Left colon (tissue), 2 donors: Measurements from ENCODE around the gene TANC1. TPM values are rescaled to one million over a fixed set of nuclear protein-coding genes. Genes with fewer than 3 reads are reported as not detected.
A peak's percentile ranks its signal among the peaks of the same experiment; 100 is the strongest.

Experiments used
- ATAC-seq: fragments of 200-7000 bp; cut with Tn5 transposase; one replicate; pipeline ENCODE4 v1.9.1; 2020; ENCODE audit warnings: mild to moderate bottlenecking, moderate library complexity
- DNase-seq, 2 donors: peaks; one replicate each; pipeline ENCODE4 v3.0.0-alpha.2; 2020
- intact Hi-C, 2 donors: fragments of 100-400 bp; cut with DNase I in 1 of 2; cut with micrococcal nuclease in 1 of 2; formaldehyde crosslinking; loops; one replicate each; pipeline versions ENCODE4 v1.11.2 to v1.14.0; 2022; cut with DNase I, micrococcal nuclease
- total RNA-seq, 2 donors: library from RNA; stranded (reverse); fragmentation: NEBNext Ultra II Directional; extraction: Animal tissue kit (Norgen Biotek cat#: 25700); gene quantifications; one replicate each; pipeline ENCODE4 v1.2.1, GENCODE V29; 2021
- donor health status: DM: no; HTN: no; CAD: no.
- donor health status: DM: yes; HTN: yes; CAD: no.

TANC1 gene
- total RNA-seq, 2 donors from 2014 or later = 30.5 to 37.4 TPM

DNA sequence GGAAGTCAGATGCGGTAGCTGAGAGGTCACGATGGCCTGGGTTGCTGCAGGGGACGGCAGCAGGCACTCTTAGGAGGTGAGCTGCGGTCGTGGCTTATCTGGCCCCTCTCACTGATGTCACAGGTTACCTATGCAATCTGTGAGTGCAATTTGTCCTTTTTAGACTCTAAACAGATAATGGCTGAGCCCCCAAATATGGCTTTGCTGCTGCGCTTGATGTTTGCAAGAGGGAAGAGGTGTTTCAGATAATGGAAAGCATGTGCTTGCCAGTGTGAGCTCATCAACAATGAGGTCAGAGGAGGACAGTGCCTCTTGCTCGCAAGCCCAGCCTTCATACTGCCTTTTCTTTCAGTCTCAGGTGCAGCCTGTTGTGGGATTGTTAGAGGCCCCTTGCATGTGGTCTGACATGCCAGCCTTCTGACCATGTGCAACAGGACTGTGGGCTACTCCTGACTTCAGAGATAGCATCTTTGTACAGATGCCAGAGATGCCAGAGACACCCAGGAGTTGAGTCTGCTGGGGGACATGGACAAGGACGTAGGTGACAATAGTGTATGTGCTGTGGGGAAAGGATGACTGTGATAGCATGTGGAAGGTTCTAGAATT is 151.3 kb downstream of the TANC1 start:
- intact Hi-C loops = loop anchor here in 1 of 2 donors (5.0 kb wide), 1 partner anchor 217 kb away; no protein-coding TSS in a partner anchor
- DNase-seq (no peak), ATAC-seq (no peak)

DNA sequence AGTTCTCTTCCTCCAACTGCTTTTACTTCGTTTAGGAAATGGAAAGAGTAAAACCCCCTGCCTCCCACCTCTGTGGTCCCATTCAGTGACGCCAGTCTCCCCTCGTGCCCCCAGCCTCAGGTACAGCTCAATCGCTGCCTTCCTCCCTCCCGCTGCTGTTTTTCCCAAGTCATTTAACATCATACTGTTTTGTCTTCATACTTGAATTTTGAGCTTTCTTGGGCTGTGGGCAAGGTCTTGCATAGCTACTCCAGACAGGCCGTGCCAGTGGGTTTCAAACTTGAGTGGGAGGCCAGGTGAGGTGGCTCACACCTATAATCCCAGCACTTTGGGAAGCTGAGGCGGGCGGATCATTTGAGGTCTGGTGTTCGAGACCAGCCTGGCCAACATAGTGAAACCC is 155.3 kb downstream of the TANC1 start:
- DNase-seq (no peak), ATAC-seq (no peak)
- intact Hi-C loops = no loop called here

DNA sequence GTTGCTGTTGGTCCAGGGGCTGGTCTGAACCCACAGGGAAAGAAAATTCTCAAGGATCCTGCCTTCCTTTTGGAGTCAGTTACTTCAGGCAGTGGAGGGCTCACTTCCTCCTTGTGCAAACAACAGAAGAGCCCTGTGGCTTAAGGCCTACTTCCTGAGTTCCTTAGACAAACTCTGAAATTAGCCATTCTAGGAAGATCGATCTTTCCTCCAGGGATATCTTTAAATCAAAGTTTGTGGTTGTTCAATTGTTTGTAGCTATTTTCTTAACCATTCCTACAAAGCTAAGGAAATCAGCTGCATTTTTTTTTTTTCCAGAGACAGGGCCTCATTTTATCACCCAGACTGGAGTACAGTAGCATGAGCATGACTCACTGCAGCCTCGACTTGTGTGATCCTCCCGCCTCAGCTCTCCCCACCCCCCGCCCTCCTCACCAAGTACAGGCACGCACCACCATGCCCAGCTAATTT is 156.0 kb downstream of the TANC1 start:
- ATAC-seq (peak; percentile 71), DNase-seq (peak; percentile 48 to 77)
- intact Hi-C loops = no loop called here

DNA sequence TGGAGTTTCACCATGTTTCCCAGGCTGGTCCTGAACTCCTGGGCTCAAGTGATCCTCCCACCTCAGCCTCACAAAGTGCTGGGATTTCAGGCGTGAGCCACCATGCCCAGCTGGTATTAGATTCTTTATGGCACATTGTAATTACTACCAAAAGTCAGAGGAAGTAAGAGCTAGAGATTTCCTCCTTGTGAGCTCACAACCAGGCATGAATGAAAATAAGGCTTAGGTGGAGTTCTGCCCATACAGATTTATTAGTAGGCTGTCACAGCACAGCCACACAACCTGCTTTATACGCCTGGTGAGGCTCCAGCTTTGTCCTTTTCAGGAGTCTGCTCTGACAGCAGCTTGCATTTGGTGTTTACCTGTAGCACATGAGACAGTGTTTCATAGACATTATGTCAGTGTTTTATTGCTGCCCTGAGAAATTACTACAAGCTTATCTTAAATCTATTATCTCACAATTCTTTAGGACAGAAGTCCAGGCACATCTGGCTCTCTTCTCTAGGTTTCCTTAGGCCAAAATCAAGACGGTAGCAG is 156.6 kb downstream of the TANC1 start:
- DNase-seq = peak; percentile 34 to 53
- peak; percentile 90 for ATAC-seq
- intact Hi-C loops = no loop called here

DNA sequence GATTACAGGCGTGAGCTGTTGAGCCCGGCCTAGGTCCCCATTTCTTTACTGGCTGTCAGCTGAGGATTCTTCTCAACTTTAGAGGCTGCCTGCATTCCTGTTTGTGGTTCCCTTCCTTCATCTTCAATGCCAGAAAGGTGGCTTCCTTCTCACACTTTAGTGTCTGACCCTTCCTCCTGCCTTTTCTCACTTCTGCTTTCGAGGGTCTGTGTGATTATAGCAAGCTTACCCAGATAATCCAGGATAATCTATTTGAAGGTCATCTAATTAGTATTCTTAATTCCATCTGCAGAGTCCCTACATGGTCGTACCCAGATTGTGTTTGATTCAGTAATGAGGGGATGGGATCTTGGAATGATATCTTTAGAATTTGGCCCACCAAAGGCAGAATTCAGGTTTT is 157.4 kb downstream of the TANC1 start:
- DNase-seq (no peak), ATAC-seq (no peak)
- intact Hi-C loops = no loop called here

DNA sequence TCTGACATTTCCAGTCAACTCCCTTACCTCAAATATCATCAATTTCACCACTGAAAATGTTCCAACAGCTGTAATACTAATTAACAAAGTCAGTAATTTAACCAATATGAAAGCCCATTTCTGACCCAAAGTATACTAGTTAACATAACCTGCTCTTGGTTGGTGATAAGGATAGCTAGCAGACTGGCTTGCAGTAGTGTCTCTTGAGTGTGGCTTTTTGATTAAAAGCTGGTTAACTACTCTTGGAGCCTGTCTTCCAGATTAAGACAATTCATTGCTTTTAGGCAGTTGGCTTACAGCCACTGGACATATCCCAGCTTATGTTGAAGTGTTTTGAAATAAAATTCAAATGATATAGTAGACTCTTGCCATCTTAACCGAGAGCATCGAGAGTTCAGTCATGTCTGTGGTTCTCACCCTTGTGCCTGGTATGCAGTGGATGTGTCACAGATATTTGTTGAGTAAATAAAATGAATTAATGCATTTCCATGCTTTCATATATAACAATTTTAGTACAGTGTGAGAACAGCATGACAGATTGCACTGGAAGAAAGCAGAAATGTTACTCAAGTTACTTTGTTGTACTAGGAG is 158.1 kb downstream of the TANC1 start:
- ATAC-seq (no peak), DNase-seq (no peak)
- intact Hi-C loops = no loop called here

DNA sequence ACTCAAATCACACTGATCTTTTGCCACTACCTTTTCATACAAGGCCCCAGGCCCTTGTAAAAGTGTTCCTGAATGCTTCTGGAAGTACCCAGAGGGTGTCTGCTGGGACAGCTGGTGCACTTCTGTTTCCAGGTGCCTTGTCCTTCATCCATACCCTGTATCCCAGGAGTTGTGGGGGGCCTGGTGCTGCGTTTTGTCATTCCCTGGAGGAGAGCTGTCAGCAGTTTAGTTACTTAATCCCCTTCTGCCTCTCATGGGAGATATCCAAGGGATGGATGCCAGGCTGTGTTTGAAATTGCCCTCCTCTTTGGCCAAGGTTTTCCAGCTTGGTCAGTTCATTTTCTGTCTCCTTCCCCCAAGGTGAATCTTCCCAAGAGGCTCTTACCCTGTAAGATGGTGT is 159.8 kb downstream of the TANC1 start:
- intact Hi-C loops = no loop called here
- DNase-seq (no peak), ATAC-seq (no peak)

DNA sequence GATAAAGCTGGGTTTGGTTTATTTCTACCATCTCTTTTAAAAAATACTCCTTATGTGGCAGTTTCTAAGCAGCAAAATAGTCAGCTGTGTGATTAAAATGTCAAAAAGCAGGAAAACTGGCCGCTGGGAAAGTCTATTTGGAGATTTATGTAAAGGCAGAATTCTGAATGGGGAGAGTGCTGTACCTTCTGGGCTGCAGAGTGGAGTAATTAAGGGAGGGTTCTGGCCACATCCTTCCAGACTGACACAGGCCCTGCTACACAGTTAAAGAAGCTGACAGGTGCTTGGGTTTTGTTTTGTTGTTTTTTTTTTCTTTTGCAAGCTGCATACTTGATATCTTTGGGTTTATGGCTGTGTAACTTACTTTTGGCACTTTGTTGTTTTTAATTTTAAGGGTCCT is 160.8 kb downstream of the TANC1 start:
- ATAC-seq (no peak), DNase-seq (no peak)
- intact Hi-C loops = no loop called here

DNA sequence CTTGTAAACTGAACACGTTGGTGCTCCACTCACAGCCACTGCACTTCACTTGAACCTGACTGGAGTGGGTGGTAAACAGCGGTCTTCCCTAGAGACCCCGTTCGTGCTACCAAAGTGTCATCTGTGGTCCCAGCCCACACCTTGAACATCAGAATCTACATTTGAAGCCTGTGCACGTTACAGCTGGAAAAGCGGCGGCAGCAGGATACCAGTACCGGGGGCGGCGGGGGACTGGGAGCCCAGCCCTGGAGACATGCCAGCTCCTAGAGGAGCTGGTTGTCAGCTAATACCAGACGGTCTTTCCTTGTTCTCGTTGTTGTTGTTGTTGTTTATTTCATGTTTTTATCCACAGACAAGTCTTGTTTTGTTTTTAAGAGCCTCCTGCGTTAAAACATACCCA is 161.4 kb downstream of the TANC1 start:
- DNase-seq (no peak), ATAC-seq (no peak)
- intact Hi-C loops = no loop called here

DNA sequence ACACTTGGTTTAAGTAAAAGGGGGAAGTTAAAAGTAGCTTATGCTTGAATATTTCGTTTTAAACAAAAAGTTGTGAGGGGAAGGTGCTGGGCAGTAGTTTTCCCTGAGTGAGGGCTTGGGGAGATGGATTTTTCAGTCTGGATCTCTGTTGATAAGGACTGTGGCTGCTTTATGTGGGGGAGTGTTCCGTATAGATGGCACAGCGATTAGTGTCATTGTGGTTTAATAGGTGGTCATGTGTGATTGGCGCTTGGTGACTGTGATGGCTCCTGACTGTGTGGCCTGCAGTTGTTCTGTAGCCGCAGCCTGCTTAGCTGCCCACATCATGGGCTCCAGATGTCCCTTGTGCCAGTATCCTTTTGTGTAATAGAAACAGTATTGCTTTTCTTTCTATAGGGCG is 161.9 kb downstream of the TANC1 start:
- ATAC-seq (no peak), DNase-seq (no peak)
- intact Hi-C loops = no loop called here

DNA sequence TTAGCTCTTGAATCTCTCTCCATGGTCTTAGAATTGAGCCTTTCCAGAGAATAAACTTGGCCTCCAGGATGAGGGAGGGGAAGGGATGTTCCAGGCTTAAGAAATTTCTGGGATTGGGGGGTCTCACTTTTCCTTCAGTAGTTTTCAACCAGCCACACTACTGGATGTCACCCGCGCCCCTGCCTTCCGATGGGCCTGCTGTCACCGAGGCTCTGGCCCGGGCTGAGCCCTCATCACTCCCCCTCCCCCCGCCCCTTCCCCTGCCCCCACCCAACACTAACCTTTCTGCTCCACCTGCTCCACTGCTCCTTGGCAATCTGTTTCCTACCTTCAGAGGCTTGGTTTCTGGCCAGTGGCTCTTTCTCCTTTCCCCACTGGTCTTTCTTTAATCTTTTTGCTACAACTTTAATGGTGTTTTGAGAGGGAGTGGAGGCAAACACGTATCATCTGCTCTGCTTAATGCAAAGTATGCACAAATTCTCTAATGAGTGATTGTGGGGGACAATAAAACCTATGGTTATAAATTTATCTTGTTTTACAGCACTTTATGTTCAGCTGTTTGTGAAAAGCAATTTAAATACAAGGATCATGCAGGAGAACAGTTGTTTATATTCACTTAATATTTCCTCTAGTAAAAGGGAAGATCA is 162.9 kb downstream of the TANC1 start:
- intact Hi-C loops = no loop called here
- ATAC-seq (peak; percentile 16), DNase-seq (no peak)

DNA sequence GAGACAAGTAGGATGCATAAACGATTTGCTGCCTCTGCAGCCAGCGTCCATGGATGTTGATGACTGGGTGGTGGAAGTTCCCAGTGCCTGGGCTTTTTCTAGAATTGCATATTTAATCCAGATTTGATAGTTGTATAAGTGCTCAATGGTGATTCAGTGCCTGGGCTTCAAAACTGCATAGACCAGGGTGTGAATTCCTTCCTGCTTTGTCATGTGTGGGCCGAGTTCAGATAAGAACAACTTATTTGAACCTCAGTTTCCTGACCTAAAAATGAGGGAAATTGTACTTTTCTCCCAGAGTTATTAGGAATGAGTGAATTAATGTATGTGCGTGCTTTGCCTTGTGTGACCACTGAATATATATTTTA is 163.5 kb downstream of the TANC1 start:
- ATAC-seq (peak; percentile 34), DNase-seq (no peak)
- intact Hi-C loops = no loop called here

DNA sequence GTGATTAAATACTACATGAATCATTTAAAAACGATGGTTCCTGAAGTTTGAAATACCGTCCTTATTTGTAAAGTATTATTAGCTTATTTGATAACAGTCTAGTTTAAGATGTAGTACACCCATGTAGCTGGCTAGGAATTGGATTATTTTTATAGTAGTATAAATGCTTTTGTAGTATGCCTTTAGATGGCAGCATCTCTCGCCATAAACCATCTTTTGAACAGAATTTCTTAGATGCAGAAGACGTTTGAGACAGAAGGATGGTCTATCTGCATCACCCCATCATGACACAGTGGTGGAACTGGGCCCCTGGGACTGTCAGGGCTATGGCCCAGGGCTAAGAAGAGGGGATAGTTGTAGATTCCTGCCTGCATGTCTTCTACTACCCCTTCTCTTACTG is 165.4 kb downstream of the TANC1 start:
- intact Hi-C loops = no loop called here
- no peak for DNase-seq
- ATAC-seq = no peak

DNA sequence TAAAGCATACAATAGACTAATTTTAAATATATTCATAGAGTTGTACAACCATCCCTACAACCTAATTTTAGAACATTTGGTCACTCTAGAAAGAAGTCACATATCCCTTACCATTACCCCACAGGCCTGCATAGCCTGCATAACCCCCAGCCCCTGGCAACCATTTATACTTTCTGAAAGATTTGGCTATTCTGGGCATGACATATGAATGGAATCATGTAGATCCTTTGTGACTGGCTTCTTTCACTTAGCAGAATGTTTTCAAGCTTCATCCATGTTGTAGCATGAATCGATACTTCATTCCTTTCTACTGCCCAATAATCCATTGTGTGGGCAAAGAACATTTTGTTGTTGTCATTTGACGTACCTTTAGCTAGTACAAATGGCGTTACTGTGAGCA is 166.5 kb downstream of the TANC1 start:
- ATAC-seq (no peak), DNase-seq (no peak)
- intact Hi-C loops = no loop called here

DNA sequence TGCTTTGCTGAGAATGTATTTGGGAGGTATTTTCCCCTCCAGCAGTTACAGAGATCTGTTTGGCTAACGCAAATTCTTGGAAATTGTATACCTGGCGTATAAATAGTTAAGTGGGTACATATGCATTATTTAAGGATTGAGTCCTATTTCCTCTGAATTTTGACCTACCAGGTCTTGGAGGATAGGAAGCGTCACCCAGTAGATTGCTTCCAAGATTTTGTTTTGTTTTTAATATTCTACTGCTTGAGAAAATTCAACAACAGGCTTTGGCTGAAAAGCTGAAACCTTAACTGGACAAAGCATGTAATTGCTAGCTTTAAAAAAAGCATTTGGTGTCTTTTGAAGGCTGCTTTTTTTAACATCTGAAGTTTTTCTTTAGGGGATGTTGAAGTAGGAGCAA is 168.0 kb downstream of the TANC1 start:
- intact Hi-C loops = no loop called here

DNA sequence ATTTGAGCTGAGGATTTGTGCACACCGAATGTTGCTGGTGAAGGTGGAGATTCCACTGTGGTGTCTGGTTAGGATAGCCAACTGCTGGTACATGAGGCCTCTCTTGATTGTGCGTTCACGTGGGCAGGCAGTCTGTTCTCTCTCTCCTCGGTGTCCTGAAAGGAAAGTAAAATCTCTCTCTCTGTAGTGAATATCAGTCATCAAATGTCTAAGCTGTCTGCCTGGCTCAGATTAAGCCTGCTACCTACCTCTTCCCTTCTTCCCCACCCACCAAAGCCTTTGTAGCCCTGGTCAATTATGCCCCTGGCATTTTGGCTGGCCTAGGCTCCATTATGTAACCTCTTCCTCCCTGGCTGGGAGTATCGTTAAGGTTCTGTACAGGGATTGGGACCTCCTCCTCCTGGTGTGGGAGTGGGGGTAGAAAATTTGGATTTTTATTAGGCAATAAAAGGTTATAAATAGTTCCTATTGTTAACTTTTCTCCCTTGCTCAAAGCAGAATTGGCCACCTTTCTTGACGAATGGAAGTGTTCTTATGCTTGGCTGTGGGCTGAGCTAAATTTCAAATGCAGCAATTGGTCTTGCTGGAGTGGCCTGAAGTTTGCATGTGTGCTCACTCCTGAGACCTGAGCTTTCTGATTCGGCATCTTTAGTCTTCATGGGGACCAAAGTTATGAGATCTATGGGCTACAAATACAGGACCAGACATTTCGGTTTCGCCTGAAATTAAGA is 169.2 kb downstream of the TANC1 start:
- intact Hi-C loops = no loop called here
- DNase-seq (no peak), ATAC-seq (peak; percentile 20)

More for the DNA sequence above, 168.0 kb downstream of the TANC1 start:
- no peak for DNase-seq
- no peak for ATAC-seq

DNA sequence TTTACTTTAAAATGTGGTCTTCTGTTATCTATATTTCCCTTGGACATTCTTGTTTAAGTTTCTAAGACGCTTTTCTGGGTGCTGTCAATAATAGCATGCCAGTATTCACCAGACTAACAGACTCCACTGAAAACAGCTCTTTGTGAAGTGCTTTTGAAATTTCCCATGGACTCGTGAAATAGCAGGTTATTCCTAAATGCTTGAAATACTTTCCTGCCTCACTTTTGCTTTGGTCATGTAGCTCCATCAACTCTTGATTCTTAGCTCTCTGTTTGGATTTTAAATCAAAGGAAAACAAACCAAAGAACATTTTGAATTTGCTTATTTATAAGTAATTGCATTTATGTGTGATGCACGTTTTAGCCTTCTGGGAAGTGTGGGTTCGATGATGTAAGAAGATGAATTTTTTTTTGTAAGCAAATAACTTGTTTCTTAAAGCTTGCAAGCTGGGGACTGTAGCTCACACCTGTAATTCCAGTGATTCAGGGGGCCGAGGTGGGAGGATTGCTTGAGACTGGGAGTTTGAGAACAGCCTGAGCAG is 170.3 kb downstream of the TANC1 start:
- no peak for DNase-seq
- intact Hi-C loops = no loop called here
- ATAC-seq = no peak

DNA sequence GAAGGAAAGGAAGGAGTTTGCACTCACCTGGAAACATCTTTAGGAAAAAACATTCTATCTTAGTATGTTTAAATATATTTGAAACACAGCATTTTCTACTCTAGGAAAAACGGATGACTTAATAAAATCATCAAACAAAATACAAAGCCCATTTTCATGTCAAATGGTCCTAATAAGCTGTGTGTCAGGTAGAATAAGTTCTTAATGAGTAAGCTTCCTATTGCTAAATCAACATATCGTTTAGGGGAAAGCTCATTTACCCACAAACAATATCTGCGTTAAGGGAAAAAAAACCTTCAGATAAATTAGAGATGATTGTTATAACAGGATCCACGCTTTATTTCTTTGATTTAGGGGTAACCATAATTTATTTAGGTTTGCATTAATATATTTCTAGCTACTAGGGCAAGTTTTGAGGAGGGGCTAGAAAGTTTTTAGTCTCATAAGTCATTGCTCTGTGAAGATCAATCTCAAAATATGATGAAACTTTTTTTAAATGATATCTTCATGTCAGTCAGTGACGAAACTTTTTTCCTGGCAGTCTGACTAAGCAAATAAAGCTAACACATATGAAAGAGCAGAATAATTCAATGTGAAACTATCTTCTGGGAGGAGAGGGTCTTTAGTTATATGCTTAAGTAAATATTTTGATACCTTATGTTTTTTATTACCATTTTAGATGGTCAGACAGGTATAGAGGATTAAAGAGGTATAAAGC is 170.9 kb downstream of the TANC1 start:
- intact Hi-C loops = no loop called here
- no peak for DNase-seq
- no peak for ATAC-seq
